PC-3 (cell line): ENCODE results near the gene PLAAT5. TPM values are rescaled to one million over a fixed set of nuclear protein-coding genes. Genes with fewer than 3 reads are reported as not detected.
A peak's percentile ranks its signal among the peaks of the same experiment; 100 is the strongest.

ENCODE experiments used
- ATAC-seq: fragments of 200-7000 bp; cut with Tn5 transposase; 2 replicates; pipeline ENCODE4 v1.9.1; 2020; ENCODE audit warnings: mild to moderate bottlenecking, moderate library complexity
- BruUV-seq: library from RNA; stranded (reverse); fragments of 400-500 nt; replicated peaks from 2 replicates; lab custom pipeline; 2021; lab: Mats Ljungman, UMichigan
- CTCF ChIA-PET: fragments of 300-600 bp; sonication (Branson Sonifier 250); formaldehyde crosslinking; loops from one replicate; lab custom pipeline; 2022; ENCODE audit warnings: antibody characterized with exemption; lab: Charles Lee
- POLR2A ChIA-PET: fragments of 300-600 bp; sonication (Branson Sonifier 250); formaldehyde crosslinking; loops from one replicate; lab custom pipeline; 2022; ENCODE audit warnings: antibody characterized with exemption; ENCODE audit not compliant: unreplicated experiment; lab: Charles Lee
- DNase-seq: peaks from one replicate; pipeline ENCODE4 v3.0.0-alpha.2; 2015
- H2AFZ ChIP-seq: fragments of 300-600 bp; sonication (generic); 2 replicates; pipeline ENCODE4 v1.6.0; 2016; ENCODE audit warnings: antibody characterized with exemption, low read length
- H3F3A ChIP-seq: fragments of 300-600 bp; sonication (generic); one replicate; pipeline ENCODE4 v1.6.0; 2017; ENCODE audit warnings: antibody characterized with exemption, low read length, control low read depth, mild to moderate bottlenecking; ENCODE audit not compliant: unreplicated experiment
- H3K27ac ChIP-seq: fragments of 300-600 bp; sonication (generic); 2 replicates; pipeline ENCODE4 v1.5.1; 2016; ENCODE audit warnings: mild to moderate bottlenecking, low read length
- H3K27me3 ChIP-seq: fragments of 300-600 bp; sonication (generic); 2 replicates; pipeline ENCODE4 v1.6.1; 2016; ENCODE audit warnings: low read length, mixed read lengths
- H3K36me3 ChIP-seq: fragments of 300-600 bp; sonication (generic); 2 replicates; pipeline ENCODE4 v1.6.1; 2016; ENCODE audit warnings: low read depth, mixed run types, low read length, mixed read lengths
- H3K4me1 ChIP-seq: fragments of 300-600 bp; sonication (generic); 2 replicates; pipeline ENCODE4 v1.5.1; 2016; ENCODE audit warnings: low read length; ENCODE audit not compliant: insufficient read depth
- H3K4me2 ChIP-seq: fragments of 300-600 bp; sonication (generic); 2 replicates; pipeline ENCODE4 v1.6.0; 2016; ENCODE audit warnings: low read length
- H3K4me3 ChIP-seq: fragments of 300-600 bp; sonication (generic); 2 replicates; pipeline ENCODE4 v1.5.1; 2016; ENCODE audit warnings: mild to moderate bottlenecking, low read length, mixed read lengths
- H3K79me2 ChIP-seq: fragments of 300-600 bp; sonication (generic); 2 replicates; pipeline ENCODE4 v1.6.1; 2017; ENCODE audit warnings: low read length, mixed read lengths
- H3K9ac ChIP-seq: fragments of 300-600 bp; sonication (generic); 2 replicates; pipeline ENCODE4 v1.6.0; 2016; ENCODE audit warnings: mild to moderate bottlenecking, low read length
- H3K9me2 ChIP-seq: fragments of 300-600 bp; sonication (generic); replicated peaks from 2 replicates; pipeline ENCODE4 v1.6.1; 2016; ENCODE audit warnings: mixed run types, low read length, mixed read lengths
- H3K9me3 ChIP-seq: fragments of 300-600 bp; sonication (generic); 2 replicates; pipeline ENCODE4 v1.6.1; 2016; ENCODE audit warnings: low read length, mixed read lengths
- H4K20me1 ChIP-seq: fragments of 300-600 bp; sonication (generic); 2 replicates; pipeline ENCODE4 v1.6.1; 2016; ENCODE audit warnings: low read length, mixed read lengths
- CTCF ChIP-seq: fragments of 300-600 bp; sonication (generic); conservative IDR thresholded peaks from 2 replicates; pipeline ENCODE4 v1.5.1; 2017; ENCODE audit warnings: antibody characterized with exemption, low read depth, mild to moderate bottlenecking, low read length
- EZH2 ChIP-seq: fragments of 300-600 bp; sonication (generic); IDR thresholded peaks from one replicate; pipeline ENCODE4 v1.6.1; 2017; ENCODE audit warnings: antibody characterized with exemption, mild to moderate bottlenecking, low read length; ENCODE audit not compliant: unreplicated experiment
- EZH2phosphoT487 ChIP-seq: fragments of 300-600 bp; sonication (generic); IDR thresholded peaks from 2 replicates; pipeline ENCODE4 v1.6.1; 2018; ENCODE audit warnings: mild to moderate bottlenecking, antibody characterized with exemption, low read length, borderline replicate concordance
- intact Hi-C: fragments of 100-400 bp; cut with micrococcal nuclease; formaldehyde crosslinking; loops from 2 replicates; pipeline ENCODE4 v1.9.0; 2023
- total RNA-seq: library from RNA; depleted of rRNA; stranded (reverse); fragments of >200 nt; gene quantifications from 2 replicates; pipeline ENCODE4 v1.2.3, GENCODE V29; 2014

Gene PLAAT5
- total RNA-seq, 1 experiment from 2014 or later = not detected

- POLR2A ChIA-PET = no interaction called here
- no TSS peak for BruUV-seq
These were observed 837 bp upstream of the PLAAT5 start for GRCh38 chr11:63491636-63492372.

GRCh38 chr11:63491240-63491587 lies 247 bp upstream of the PLAAT5 start:
- Histone ChIP-seq H3K4me2 (no peak overlapping the region), H3K27ac (no peak overlapping the region), H3K9me3 (no peaks in the 10 kb centered on the region), H3K9me2 (no peaks in the 10 kb centered on the region), H2AFZ (no peak overlapping the region), H3F3A (no peaks in the 10 kb centered on the region), H3K27me3 (no peaks in the 10 kb centered on the region), H3K4me1 (no peaks in the 10 kb centered on the region), H4K20me1 (no peaks in the 10 kb centered on the region), H3K9ac (no peak overlapping the region), H3K79me2 (no peaks in the 10 kb centered on the region), H3K4me3 (no peak overlapping the region), H3K36me3 (no peaks in the 10 kb centered on the region)
- ChIA-PET POLR2A (no interaction called here), CTCF (no interaction called here)
- DNase-seq (no peak), ATAC-seq (no peak)
- TF ChIP-seq EZH2 (no peak), EZH2phosphoT487 (no peak), CTCF (no peak)
- intact Hi-C loops = no loop called here
- BruUV-seq = no TSS peak

More at GRCh38 chr11:63491636-63492372, 837 bp upstream of the PLAAT5 start:
- no peaks in the 10 kb centered on the region for H3K36me3 ChIP-seq
- no peaks in the 10 kb centered on the region for H4K20me1 ChIP-seq
- H3K4me3 ChIP-seq = no peak overlapping the region
- no peaks in the 10 kb centered on the region for H3K9me2 ChIP-seq
- H3K9me3 ChIP-seq = no peaks in the 10 kb centered on the region
- DNase-seq (no peak), ATAC-seq (no peak)
- H3K79me2 ChIP-seq = no peaks in the 10 kb centered on the region
- CTCF ChIA-PET = no interaction called here
- no peak overlapping the region for H3K27ac ChIP-seq
- H3K4me2 ChIP-seq = no peak overlapping the region
- no peak overlapping the region for H2AFZ ChIP-seq
- H3K27me3 ChIP-seq = no peaks in the 10 kb centered on the region
- H3K9ac ChIP-seq = no peak overlapping the region
- intact Hi-C loops = no loop called here
- no peak for TF ChIP-seq CTCF
- no peak for TF ChIP-seq EZH2phosphoT487
- no peak for TF ChIP-seq EZH2
- H3F3A ChIP-seq = no peaks in the 10 kb centered on the region
- no peaks in the 10 kb centered on the region for H3K4me1 ChIP-seq

GRCh38 chr11:63489879-63490278 lies 1.1 kb downstream of the PLAAT5 start:
- BruUV-seq = no TSS peak
- POLR2A ChIA-PET = no interaction called here

More at GRCh38 chr11:63489879-63490278, 1.1 kb downstream of the PLAAT5 start:
- intact Hi-C loops = no loop called here
- DNase-seq (peak; percentile 10), ATAC-seq (no peak)
- Histone ChIP-seq H3K27ac (no peak overlapping the region), H3K9me2 (no peaks in the 10 kb centered on the region), H3K9me3 (no peaks in the 10 kb centered on the region), H3K36me3 (no peaks in the 10 kb centered on the region), H3F3A (no peaks in the 10 kb centered on the region), H3K4me3 (no peak overlapping the region), H3K27me3 (no peaks in the 10 kb centered on the region), H3K4me2 (no peak overlapping the region), H3K9ac (no peak overlapping the region), H3K4me1 (no peaks in the 10 kb centered on the region), H2AFZ (no peak overlapping the region), H4K20me1 (no peaks in the 10 kb centered on the region), H3K79me2 (no peaks in the 10 kb centered on the region)
- CTCF ChIA-PET = no interaction called here
- TF ChIP-seq EZH2phosphoT487 (no peak), CTCF (no peak), EZH2 (no peak)
